HG02938 (cell line): ENCODE measurements around the gene CLEC14A.

Experiments
- ATAC-seq: cut with Tn5 transposase; IDR thresholded peaks from one replicate; pipeline ENCODE4 v1.9.1; 2021; ENCODE audit warnings: mild to moderate bottlenecking, moderate library complexity; ENCODE audit not compliant: unreplicated experiment

CLEC14A gene

GRCh38 chr14:38206689-38207376 lies 49.1 kb downstream of the CLEC14A start:
- no peak for ATAC-seq

DNA sequence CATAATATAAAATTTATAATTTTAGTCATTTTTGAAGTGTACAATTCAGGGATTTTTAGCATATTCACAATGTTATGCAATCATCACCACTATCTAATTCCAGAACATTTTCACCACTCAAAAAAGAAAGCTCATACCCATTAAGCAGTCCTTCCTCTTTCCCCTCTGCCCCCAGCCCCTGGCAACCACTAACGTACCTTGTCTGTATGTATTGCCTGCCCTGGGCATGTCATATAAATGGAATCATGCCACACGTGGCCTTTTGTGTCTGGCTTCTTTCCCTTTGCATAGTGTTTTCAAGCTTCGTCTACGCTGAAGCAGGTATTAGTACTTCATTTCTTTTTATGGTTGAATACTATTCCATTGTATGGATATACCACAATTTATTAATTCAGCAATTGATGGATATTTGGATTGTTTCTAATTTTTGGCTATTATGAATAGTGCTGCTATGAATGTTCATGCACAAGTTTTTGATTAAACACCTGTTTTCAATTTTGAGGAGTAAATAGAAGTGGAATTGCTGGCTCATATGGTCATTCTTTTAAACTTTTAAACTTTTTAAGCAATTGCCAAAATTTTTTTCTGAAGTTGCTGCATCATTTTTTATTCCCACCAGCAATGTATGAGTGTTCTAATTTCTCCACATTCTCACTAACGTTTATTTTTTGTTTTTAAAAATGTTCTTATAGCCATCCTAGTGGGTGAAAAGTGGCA lies 49.8 kb downstream of the CLEC14A start:
- ATAC-seq: no peak

DNA sequence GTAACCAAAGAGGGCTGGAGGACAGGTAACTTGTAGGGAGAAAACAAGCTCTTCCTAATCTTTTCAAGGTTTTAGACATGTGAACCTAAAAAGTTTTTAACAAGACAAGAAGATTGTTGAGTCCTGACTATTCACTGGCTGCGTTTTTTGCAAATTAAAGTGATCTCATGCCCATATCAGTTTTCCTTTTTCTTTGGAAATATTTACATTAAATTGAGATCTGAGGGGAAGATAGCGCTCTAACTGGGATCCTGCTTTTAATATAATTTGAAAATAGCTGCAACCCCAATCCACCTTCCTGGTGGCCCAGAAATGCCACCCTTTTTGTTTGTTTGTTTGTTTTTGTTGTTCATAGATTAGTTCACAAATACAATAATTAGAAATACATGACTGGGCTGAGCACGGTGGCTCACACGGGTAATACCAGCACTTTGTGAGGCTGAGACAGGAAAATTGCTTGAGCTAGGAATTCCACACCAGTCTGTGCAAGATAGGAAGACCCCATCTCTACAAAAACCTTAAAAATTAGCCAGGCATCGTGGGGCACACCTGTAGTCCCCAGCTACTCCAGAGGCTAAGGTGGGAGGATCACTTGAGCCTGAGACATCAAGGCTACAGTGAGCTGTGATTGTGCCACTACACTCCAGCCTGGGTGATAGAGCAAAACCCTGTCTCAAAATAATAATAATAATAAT lies 50.6 kb downstream of the CLEC14A start:
- no peak for ATAC-seq

- ATAC-seq: no peak
These were observed 51.2 kb downstream of the CLEC14A start for GRCh38 chr14:38204719-38205115.
